Loucy (cell line): ENCODE measurements around the gene SPTB.

Experiments used
- H2AFZ ChIP-seq: fragments of 200-600 bp; sonication (generic); 2 replicates; pipeline ENCODE4 v1.6.0; 2016; ENCODE audit warnings: antibody characterized with exemption, mild to moderate bottlenecking, low read length, moderate library complexity
- H3F3A ChIP-seq: fragments of 200-600 bp; 2 replicates; pipeline ENCODE4 v1.6.0; 2016; ENCODE audit warnings: antibody characterized with exemption, low read depth, mild to moderate bottlenecking
- H3K27me3 ChIP-seq: fragments of 200-600 bp; sonication (generic); 2 replicates; pipeline ENCODE4 v1.6.1; 2014; ENCODE audit warnings: low read length, mild to moderate bottlenecking; ENCODE audit not compliant: insufficient read depth, poor library complexity, severe bottlenecking
- H3K36me3 ChIP-seq: fragments of 200-600 bp; sonication (generic); 2 replicates; pipeline ENCODE4 v1.6.1; 2016; ENCODE audit warnings: low read length; ENCODE audit not compliant: insufficient read depth
- H3K4me1 ChIP-seq: fragments of 200-600 bp; sonication (generic); 2 replicates; pipeline ENCODE4 v1.5.1; 2014; ENCODE audit warnings: low read length, mild to moderate bottlenecking; ENCODE audit not compliant: insufficient read depth, poor library complexity, severe bottlenecking
- H3K4me2 ChIP-seq: fragments of 200-600 bp; sonication (generic); 2 replicates; pipeline ENCODE4 v1.6.0; 2014; ENCODE audit warnings: antibody characterized with exemption, low read length, low read depth, mild to moderate bottlenecking; ENCODE audit not compliant: poor library complexity, severe bottlenecking
- H3K4me3 ChIP-seq: fragments of 200-600 bp; sonication (generic); 2 replicates; pipeline ENCODE4 v1.5.1; 2014; ENCODE audit warnings: low read length, mild to moderate bottlenecking, mixed read lengths; ENCODE audit not compliant: poor library complexity, severe bottlenecking
- H3K79me2 ChIP-seq: fragments of 200-600 bp; sonication (generic); 2 replicates; pipeline ENCODE4 v1.6.1; 2014; ENCODE audit warnings: low read length; ENCODE audit not compliant: insufficient read depth
- H3K9ac ChIP-seq: fragments of 200-600 bp; sonication (generic); 2 replicates; pipeline ENCODE4 v1.6.0; 2014; ENCODE audit warnings: mild to moderate bottlenecking, low read depth, low read length, moderate library complexity; ENCODE audit not compliant: poor library complexity, severe bottlenecking
- H3K9me2 ChIP-seq: fragments of 200-600 bp; sonication (generic); replicated peaks from 2 replicates; pipeline ENCODE4 v1.6.1; 2016; ENCODE audit warnings: low read depth, low read length, mixed read lengths
- H3K9me3 ChIP-seq: fragments of 200-600 bp; sonication (generic); 2 replicates; pipeline ENCODE4 v1.6.1; 2014; ENCODE audit warnings: mild to moderate bottlenecking, antibody characterized with exemption, low read length, low read depth; ENCODE audit not compliant: insufficient read depth
- H4K20me1 ChIP-seq: fragments of 200-600 bp; sonication (generic); 2 replicates; pipeline ENCODE4 v1.6.0; 2014; ENCODE audit warnings: antibody characterized with exemption, low read length, mild to moderate bottlenecking; ENCODE audit not compliant: insufficient read depth, poor library complexity, severe bottlenecking
- CTCF ChIP-seq: fragments of 200-600 bp; sonication (generic); conservative IDR thresholded peaks from 2 replicates; pipeline ENCODE4 v1.5.1; 2014; ENCODE audit warnings: mild to moderate bottlenecking, antibody characterized with exemption, low read length
- EZH2phosphoT487 ChIP-seq: fragments of 200-600 bp; IDR thresholded peaks from 2 replicates; pipeline ENCODE4 v1.6.1; 2018; ENCODE audit warnings: antibody characterized with exemption, mild to moderate bottlenecking, moderate library complexity, borderline replicate concordance

Gene SPTB

GRCh38 chr14:64878837-64879634, 671 bp downstream of the SPTB start:
- H3K79me2 ChIP-seq = no peaks in the 10 kb centered on the region
- H3K4me3 ChIP-seq = peak overlapping the region; percentile 83
- no peaks in the 10 kb centered on the region for H4K20me1 ChIP-seq
- H3K27me3 ChIP-seq = peaks cover 58% of the 10 kb centered on the region
- H2AFZ ChIP-seq = no peak overlapping the region
- no peaks in the 10 kb centered on the region for H3K9me2 ChIP-seq
- no peaks in the 10 kb centered on the region for H3K36me3 ChIP-seq
- H3F3A ChIP-seq = no peaks in the 10 kb centered on the region
- no peak for TF ChIP-seq EZH2phosphoT487
- no peak for TF ChIP-seq CTCF
- H3K9me3 ChIP-seq = no peaks in the 10 kb centered on the region
- peaks cover 8% of the 10 kb centered on the region for H3K4me1 ChIP-seq
- H3K4me2 ChIP-seq = peak overlapping the region; percentile 78
- H3K9ac ChIP-seq = no peak overlapping the region

- no peak overlapping the region for H3K9ac ChIP-seq
- no peak overlapping the region for H3K4me3 ChIP-seq
- H3K4me1 ChIP-seq = peaks cover 8% of the 10 kb centered on the region
- no peak overlapping the region for H3K4me2 ChIP-seq
- no peaks in the 10 kb centered on the region for H3K9me3 ChIP-seq
- TF ChIP-seq EZH2phosphoT487 (no peak), CTCF (no peak)
- peaks cover 49% of the 10 kb centered on the region for H3K27me3 ChIP-seq
- H2AFZ ChIP-seq = no peak overlapping the region
- H3K9me2 ChIP-seq = no peaks in the 10 kb centered on the region
- no peaks in the 10 kb centered on the region for H4K20me1 ChIP-seq
- no peaks in the 10 kb centered on the region for H3K79me2 ChIP-seq
- no peaks in the 10 kb centered on the region for H3K36me3 ChIP-seq
- H3F3A ChIP-seq = no peaks in the 10 kb centered on the region
These were observed 1.9 kb downstream of the SPTB start for GRCh38 chr14:64877846-64878245.

- H3K79me2 ChIP-seq = no peaks in the 10 kb centered on the region
- TF ChIP-seq EZH2phosphoT487 (no peak), CTCF (no peak)
- H3K9ac ChIP-seq = no peak overlapping the region
- H3K27me3 ChIP-seq = peaks cover 29% of the 10 kb centered on the region
- H3K9me2 ChIP-seq = no peaks in the 10 kb centered on the region
- no peak overlapping the region for H2AFZ ChIP-seq
- no peaks in the 10 kb centered on the region for H3K9me3 ChIP-seq
- no peak overlapping the region for H3K4me2 ChIP-seq
- no peaks in the 10 kb centered on the region for H3K36me3 ChIP-seq
- H3K4me3 ChIP-seq = no peak overlapping the region
- no peaks in the 10 kb centered on the region for H4K20me1 ChIP-seq
- H3F3A ChIP-seq = no peaks in the 10 kb centered on the region
- peaks cover 2% of the 10 kb centered on the region for H3K4me1 ChIP-seq
These were observed 4.4 kb downstream of the SPTB start for GRCh38 chr14:64875350-64875749.
